HS-5 (cell line): Measurements from ENCODE around the gene DPF3.

Experiments
- DNase-seq: peaks from one replicate; pipeline ENCODE4 v3.0.0-alpha.2; 2012; ENCODE audit warnings: low read depth

DPF3 gene

GRCh38 chr14:72599579-72600470 lies 294.1 kb downstream of the DPF3 start:
- no peak for DNase-seq

- DNase-seq: no peak
Observed at GRCh38 chr14:72598306-72598705, 295.6 kb downstream of the DPF3 start.

GRCh38 chr14:72597252-72598233 lies 296.4 kb downstream of the DPF3 start:
- DNase-seq: no peak

- DNase-seq: no peak
Observed at GRCh38 chr14:72595152-72595862, 298.6 kb downstream of the DPF3 start.

- no peak for DNase-seq
Observed at GRCh38 chr14:72594099-72594901, 299.6 kb downstream of the DPF3 start.

GRCh38 chr14:72591391-72591790 lies 302.5 kb downstream of the DPF3 start:
- DNase-seq: no peak

- no peak for DNase-seq
Observed at GRCh38 chr14:72590577-72590976, 303.3 kb downstream of the DPF3 start.

GRCh38 chr14:72589652-72590051 lies 304.2 kb downstream of the DPF3 start:
- DNase-seq: no peak

- DNase-seq: no peak
Observed at GRCh38 chr14:72588521-72588920, 305.4 kb downstream of the DPF3 start.

- DNase-seq: no peak
Observed at GRCh38 chr14:72583316-72584272, 310.3 kb downstream of the DPF3 start.

GRCh38 chr14:72582582-72582981 lies 311.3 kb downstream of the DPF3 start:
- DNase-seq: no peak

GRCh38 chr14:72578514-72578913 lies 315.4 kb downstream of the DPF3 start:
- DNase-seq: no peak

GRCh38 chr14:72577521-72577920 lies 316.4 kb downstream of the DPF3 start:
- DNase-seq: no peak

GRCh38 chr14:72576258-72576657 lies 317.6 kb downstream of the DPF3 start:
- no peak for DNase-seq

- DNase-seq: no peak
Observed at GRCh38 chr14:72574715-72575114, 319.2 kb downstream of the DPF3 start.

- DNase-seq: no peak
Observed at GRCh38 chr14:72573725-72574417, 320.0 kb downstream of the DPF3 start.
